ENCODE results near the gene LRP4.
A peak's percentile ranks its signal among the peaks of the same experiment; 100 is the strongest.

LRP4 gene

GRCh38 chr11:46832511-46833214, 85.7 kb downstream of the LRP4 start:
- no peak overlapping the region for H3K27ac ChIP-seq
- no peak for TF ChIP-seq CTCF (conservative IDR thresholded peaks at IDR 0.05)

- no peak overlapping the region for H3K27ac ChIP-seq
- TF ChIP-seq CTCF (conservative IDR thresholded peaks at IDR 0.05) = no peak
These were observed 90.4 kb downstream of the LRP4 start for GRCh38 chr11:46827995-46828394.

- peak overlapping the region; percentile 29; the same call in 1 of the 2 replicates for H3K27ac ChIP-seq
- no peak for TF ChIP-seq CTCF (conservative IDR thresholded peaks at IDR 0.05)
These were observed 91.9 kb downstream of the LRP4 start for GRCh38 chr11:46826310-46827044.

GRCh38 chr11:46808799-46809431, 109.4 kb downstream of the LRP4 start:
- H3K27ac ChIP-seq = no peak overlapping the region
- TF ChIP-seq CTCF (conservative IDR thresholded peaks at IDR 0.05) = peak; percentile 72
